ENCODE measurements around the gene RBPJL.

RBPJL gene

DNA sequence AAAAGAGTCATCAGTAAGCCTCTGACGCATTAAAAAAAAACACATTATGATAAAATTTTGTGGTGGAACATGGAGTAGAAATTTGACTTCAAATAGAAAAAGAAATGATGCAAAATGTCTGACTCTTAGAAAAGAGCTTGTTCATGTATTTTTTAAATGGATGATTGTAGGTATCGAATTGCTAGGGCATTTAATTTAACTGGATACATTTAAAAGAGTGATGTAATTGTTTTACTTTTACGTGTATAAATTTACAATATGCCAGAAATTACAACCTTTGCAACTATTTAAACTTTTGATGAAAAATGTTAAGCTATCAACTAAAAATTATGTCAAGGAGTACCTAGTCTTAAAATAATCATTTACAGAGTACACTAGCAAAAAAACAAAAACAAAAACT, 46.1 kb downstream of the RBPJL start:
- Histone ChIP-seq H3K27me3 (ENCODE audit: control insufficient read depth, insufficient read depth, low read length) (no peaks in the 10 kb centered on the region), H3K4me1 (no peaks in the 10 kb centered on the region), H3K9me3 (ENCODE audit: control insufficient read depth, low read length) (no peaks in the 10 kb centered on the region), H3K9ac (no peak overlapping the region), H3K4me2 (ENCODE audit: low read length) (no peak overlapping the region), H3K36me3 (ENCODE audit: control insufficient read depth, insufficient read depth, low read length) (no peaks in the 10 kb centered on the region), H2AFZ (no peak overlapping the region), H3K79me2 (no peaks in the 10 kb centered on the region), H3K27ac (no peak overlapping the region), H3K4me3 (ENCODE audit: low read depth, low read length) (no peak overlapping the region)
- TF ChIP-seq, protein P1, sequence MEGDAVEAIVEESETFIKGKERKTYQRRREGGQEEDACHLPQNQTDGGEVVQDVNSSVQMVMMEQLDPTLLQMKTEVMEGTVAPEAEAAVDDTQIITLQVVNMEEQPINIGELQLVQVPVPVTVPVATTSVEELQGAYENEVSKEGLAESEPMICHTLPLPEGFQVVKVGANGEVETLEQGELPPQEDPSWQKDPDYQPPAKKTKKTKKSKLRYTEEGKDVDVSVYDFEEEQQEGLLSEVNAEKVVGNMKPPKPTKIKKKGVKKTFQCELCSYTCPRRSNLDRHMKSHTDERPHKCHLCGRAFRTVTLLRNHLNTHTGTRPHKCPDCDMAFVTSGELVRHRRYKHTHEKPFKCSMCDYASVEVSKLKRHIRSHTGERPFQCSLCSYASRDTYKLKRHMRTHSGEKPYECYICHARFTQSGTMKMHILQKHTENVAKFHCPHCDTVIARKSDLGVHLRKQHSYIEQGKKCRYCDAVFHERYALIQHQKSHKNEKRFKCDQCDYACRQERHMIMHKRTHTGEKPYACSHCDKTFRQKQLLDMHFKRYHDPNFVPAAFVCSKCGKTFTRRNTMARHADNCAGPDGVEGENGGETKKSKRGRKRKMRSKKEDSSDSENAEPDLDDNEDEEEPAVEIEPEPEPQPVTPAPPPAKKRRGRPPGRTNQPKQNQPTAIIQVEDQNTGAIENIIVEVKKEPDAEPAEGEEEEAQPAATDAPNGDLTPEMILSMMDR (IDR thresholded peaks at IDR 0.05), result no peak

DNA sequence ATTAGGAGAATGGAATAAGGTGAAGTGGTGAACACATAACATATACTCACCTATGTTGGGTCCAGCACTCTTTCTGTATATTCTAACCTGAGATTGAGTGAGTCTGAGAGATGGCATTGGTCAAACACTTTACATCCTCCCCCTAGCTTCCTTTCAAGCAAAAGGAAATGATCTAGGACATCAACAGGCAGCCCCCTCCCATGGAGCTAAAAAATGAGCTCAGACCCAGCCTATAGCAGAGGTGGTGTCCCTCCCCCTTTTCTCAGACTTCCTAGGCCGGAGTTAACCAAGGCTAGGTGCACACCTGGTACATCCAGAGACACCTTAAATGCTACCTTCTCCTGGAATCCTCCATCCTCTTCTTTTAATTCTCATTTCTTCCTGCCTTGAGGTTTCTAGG, 47.1 kb downstream of the RBPJL start:
- no peaks in the 10 kb centered on the region for H3K27me3 ChIP-seq (ENCODE audit: control insufficient read depth, insufficient read depth, low read length)
- no peaks in the 10 kb centered on the region for H3K79me2 ChIP-seq
- no peak overlapping the region for H2AFZ ChIP-seq
- no peak overlapping the region for H3K4me3 ChIP-seq (ENCODE audit: low read depth, low read length)
- H3K27ac ChIP-seq, result no peak overlapping the region
- TF ChIP-seq, protein P1 (IDR thresholded peaks at IDR 0.05), result no peak
- H3K4me2 ChIP-seq (ENCODE audit: low read length), result no peak overlapping the region
- H3K4me1 ChIP-seq, result no peaks in the 10 kb centered on the region
- no peaks in the 10 kb centered on the region for H3K36me3 ChIP-seq (ENCODE audit: control insufficient read depth, insufficient read depth, low read length)
- no peak overlapping the region for H3K9ac ChIP-seq
- no peaks in the 10 kb centered on the region for H3K9me3 ChIP-seq (ENCODE audit: control insufficient read depth, low read length)

DNA sequence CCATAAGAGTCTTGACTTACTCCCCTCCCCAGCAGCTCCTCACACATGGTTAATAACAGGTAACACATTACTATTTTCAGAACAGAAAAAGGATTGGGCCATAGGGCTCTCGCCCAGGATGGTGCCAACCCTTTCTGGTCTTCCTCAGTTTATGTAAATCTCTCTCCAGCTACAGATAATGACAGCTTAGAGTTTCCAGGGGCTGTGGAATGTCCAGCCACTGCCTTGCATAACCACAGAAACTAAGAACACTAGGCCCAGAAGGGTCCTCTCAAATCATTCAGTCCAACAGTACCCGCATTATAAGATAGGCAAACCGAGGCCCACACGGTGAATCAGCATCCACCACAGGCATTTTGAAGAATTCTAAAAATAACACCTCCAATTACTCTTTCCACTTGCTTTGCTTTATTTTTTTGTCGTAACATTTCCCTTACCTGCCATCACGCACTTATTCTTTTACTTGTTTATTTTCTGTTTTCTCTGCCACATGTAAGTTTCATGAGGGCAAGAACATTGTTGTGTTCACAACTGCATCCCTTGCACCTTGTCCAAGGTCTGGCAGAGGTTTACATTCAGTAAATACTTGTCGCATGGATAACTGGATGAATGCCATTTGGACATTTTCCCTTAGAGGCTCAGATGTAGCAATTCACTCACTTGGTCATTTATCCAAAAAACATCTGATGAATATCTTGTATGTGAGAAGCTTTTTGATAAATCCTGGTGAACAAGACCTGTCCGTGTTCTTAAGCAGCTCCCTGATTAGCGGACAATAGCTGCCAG, 48.0 kb downstream of the RBPJL start:
- no peak overlapping the region for H3K27ac ChIP-seq
- no peaks in the 10 kb centered on the region for H3K79me2 ChIP-seq
- no peak overlapping the region for H3K4me2 ChIP-seq (ENCODE audit: low read length)
- H3K9ac ChIP-seq, result no peak overlapping the region
- H3K4me1 ChIP-seq, result no peaks in the 10 kb centered on the region
- no peaks in the 10 kb centered on the region for H3K9me3 ChIP-seq (ENCODE audit: control insufficient read depth, low read length)
- no peaks in the 10 kb centered on the region for H3K27me3 ChIP-seq (ENCODE audit: control insufficient read depth, insufficient read depth, low read length)
- H3K4me3 ChIP-seq (ENCODE audit: low read depth, low read length), result no peak overlapping the region
- TF ChIP-seq, protein P1 (IDR thresholded peaks at IDR 0.05), result no peak
- no peaks in the 10 kb centered on the region for H3K36me3 ChIP-seq (ENCODE audit: control insufficient read depth, insufficient read depth, low read length)
- H2AFZ ChIP-seq, result no peak overlapping the region

DNA sequence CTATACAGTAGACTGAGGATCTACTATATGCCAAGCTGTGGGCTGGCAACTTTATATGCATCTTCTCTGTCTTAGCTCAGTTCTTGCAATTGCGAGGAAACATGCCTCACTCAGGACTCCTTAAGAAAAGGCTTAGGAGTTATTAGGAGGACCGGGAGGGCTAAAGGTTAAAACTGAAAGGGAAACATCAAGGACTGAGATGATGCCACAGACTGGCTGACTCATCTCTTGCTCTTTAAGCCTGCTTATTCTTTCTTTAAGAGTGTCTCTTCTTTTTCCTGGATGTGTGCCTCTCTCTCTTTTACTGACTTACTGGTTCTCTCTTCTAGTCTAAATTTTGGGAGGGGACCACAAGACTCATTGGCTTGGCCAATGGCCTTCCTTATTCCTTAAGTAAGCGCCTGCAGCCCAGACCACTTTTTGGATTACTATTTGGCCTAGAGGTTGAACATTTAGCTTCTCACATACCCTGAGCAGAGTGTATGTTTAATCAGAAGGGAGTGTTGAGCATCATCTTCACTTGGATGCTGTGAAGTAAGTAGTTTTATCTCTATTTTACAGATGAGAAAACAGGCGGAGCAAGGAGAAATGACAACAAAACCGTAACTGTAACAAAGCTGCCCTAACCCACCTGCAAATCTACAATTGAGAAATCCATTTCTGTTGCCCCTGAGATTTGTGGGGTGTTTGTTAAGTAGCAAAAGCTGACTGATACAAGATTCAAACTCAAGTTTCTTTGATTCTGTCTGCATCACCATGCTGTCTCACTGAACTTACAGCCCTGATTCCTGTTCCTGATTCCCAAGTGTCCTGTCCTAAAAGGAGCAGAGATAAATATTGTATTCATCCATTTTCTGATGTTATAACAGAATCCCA, 48.8 kb downstream of the RBPJL start:
- Histone ChIP-seq H2AFZ (no peak overlapping the region), H3K9me3 (ENCODE audit: control insufficient read depth, low read length) (no peaks in the 10 kb centered on the region), H3K4me1 (no peaks in the 10 kb centered on the region), H3K79me2 (no peaks in the 10 kb centered on the region), H3K4me3 (ENCODE audit: low read depth, low read length) (no peak overlapping the region), H3K27me3 (ENCODE audit: control insufficient read depth, insufficient read depth, low read length) (no peaks in the 10 kb centered on the region), H3K4me2 (ENCODE audit: low read length) (no peak overlapping the region), H3K27ac (no peak overlapping the region), H3K36me3 (ENCODE audit: control insufficient read depth, insufficient read depth, low read length) (no peaks in the 10 kb centered on the region), H3K9ac (no peak overlapping the region)
- TF ChIP-seq, protein P1 (IDR thresholded peaks at IDR 0.05), result no peak

Measured in parathyroid adenoma (tissue), 2 donors.